IMR-90 (cell line): Measurements from ENCODE around the gene FAM227B. TPM values are rescaled to one million over a fixed set of nuclear protein-coding genes. Genes with fewer than 3 reads are reported as not detected.

Source experiments
- ATAC-seq: fragments of 200-7000 bp; cut with Tn5 transposase; 2 replicates; pipeline ENCODE4 v1.9.1; 2020; ENCODE audit warnings: low read depth, mild to moderate bottlenecking, moderate library complexity
- BruUV-seq: library from RNA; stranded (reverse); fragments of 400-500 nt; replicated peaks from 2 replicates; lab custom pipeline; 2021; lab: Mats Ljungman, UMichigan
- CTCF ChIA-PET: fragments of 300-600 bp; formaldehyde crosslinking; extraction: SDS; loops from one replicate; lab custom pipeline; 2021; ENCODE audit warnings: antibody characterized with exemption; lab: Yijun Ruan, JAX
- POLR2A ChIA-PET: fragments of 300-600 bp; sonication (Branson Sonifier 250); formaldehyde crosslinking; loops from one replicate; lab custom pipeline; 2022; ENCODE audit warnings: antibody characterized with exemption; ENCODE audit not compliant: unreplicated experiment; lab: Charles Lee
- DNase-seq: peaks from one replicate; pipeline ENCODE4 v3.0.0; 2013
- H2AFZ ChIP-seq: replicated peaks from 2 replicates; pipeline ENCODE3; 2013; ENCODE audit warnings: low read length, mild to moderate bottlenecking; ENCODE audit not compliant: poor library complexity
- H2AK5ac ChIP-seq: 2 replicates; pipeline ENCODE4 v1.6.1; 2013; ENCODE audit warnings: low read depth, low read length, inconsistent platforms
- H2AK9ac ChIP-seq: replicated peaks from 2 replicates; pipeline ENCODE3; 2013; ENCODE audit warnings: mild to moderate bottlenecking, low read depth, low read length, moderate library complexity; ENCODE audit not compliant: poor library complexity
- H2BK120ac ChIP-seq: 2 replicates; pipeline ENCODE4 v1.6.1; 2013; ENCODE audit warnings: low read depth, low read length, inconsistent platforms
- H2BK15ac ChIP-seq: 3 replicates; pipeline ENCODE4 v1.6.1; 2013; ENCODE audit warnings: low read depth, low read length, inconsistent platforms
- H2BK20ac ChIP-seq: 2 replicates; pipeline ENCODE4 v1.6.1; 2013; ENCODE audit warnings: low read depth, mild to moderate bottlenecking, inconsistent platforms, low read length, moderate library complexity
- H2BK5ac ChIP-seq: 2 replicates; pipeline ENCODE4 v1.6.1; 2013; ENCODE audit warnings: mild to moderate bottlenecking, low read depth, low read length, inconsistent platforms; ENCODE audit not compliant: poor library complexity, severe bottlenecking
- H3K14ac ChIP-seq: replicated peaks from 2 replicates; pipeline ENCODE4 v1.6.1; 2013; ENCODE audit warnings: low read depth, low read length, inconsistent platforms
- H3K18ac ChIP-seq: 2 replicates; pipeline ENCODE4 v1.6.1; 2013; ENCODE audit warnings: low read depth, low read length, control low read depth
- H3K23ac ChIP-seq: 2 replicates; pipeline ENCODE4 v1.6.1; 2013; ENCODE audit warnings: low read depth, low read length, inconsistent platforms
- H3K27ac ChIP-seq: 2 replicates; pipeline ENCODE4 v1.5.1; 2013; ENCODE audit warnings: mild to moderate bottlenecking, control low read depth, low read length; ENCODE audit not compliant: insufficient read depth
- H3K27me3 ChIP-seq: 2 replicates; pipeline ENCODE4 v1.6.1; 2013; ENCODE audit warnings: low read length; ENCODE audit not compliant: control insufficient read depth, insufficient read depth
- H3K36me3 ChIP-seq: 2 replicates; pipeline ENCODE4 v1.6.1; 2013; ENCODE audit warnings: low read length, mixed read lengths; ENCODE audit not compliant: control insufficient read depth, insufficient read depth
- H3K4ac ChIP-seq: 2 replicates; pipeline ENCODE4 v1.6.1; 2013; ENCODE audit warnings: low read depth, low read length, inconsistent platforms
- H3K4me1 ChIP-seq: 2 replicates; pipeline ENCODE4 v1.6.1; 2013; ENCODE audit warnings: low read length, mixed read lengths; ENCODE audit not compliant: control insufficient read depth, insufficient read depth
- H3K4me2 ChIP-seq: 2 replicates; pipeline ENCODE4 v1.6.1; 2013; ENCODE audit warnings: low read depth, mild to moderate bottlenecking, control low read depth, low read length, moderate library complexity
- H3K4me3 ChIP-seq: 2 replicates; pipeline ENCODE4 v1.5.1; 2013; ENCODE audit warnings: low read depth, mild to moderate bottlenecking, control low read depth, low read length, moderate library complexity; ENCODE audit not compliant: insufficient read depth
- H3K56ac ChIP-seq: 2 replicates; pipeline ENCODE4 v1.6.1; 2013; ENCODE audit warnings: low read length, inconsistent platforms; ENCODE audit not compliant: insufficient read depth; ENCODE audit errors: extremely low read depth
- H3K79me1 ChIP-seq, 2 experiments: 2 replicates each; pipeline ENCODE4 v1.6.1; 2013; ENCODE audit warnings: low read length in 2 of 2, inconsistent platforms in 1 of 2, low read depth in 1 of 2
- H3K9ac ChIP-seq: 2 replicates; pipeline ENCODE4 v1.6.1; 2013; ENCODE audit warnings: low read depth, low read length, control low read depth
- H3K9me1 ChIP-seq: 2 replicates; pipeline ENCODE4 v1.6.1; 2013; ENCODE audit warnings: low read length, inconsistent platforms; ENCODE audit not compliant: insufficient read depth
- H3K9me3 ChIP-seq: 2 replicates; pipeline ENCODE4 v1.6.1; 2013; ENCODE audit warnings: low read length; ENCODE audit not compliant: control insufficient read depth, insufficient read depth
- H4K20me1 ChIP-seq: 2 replicates; pipeline ENCODE4 v1.6.1; 2013; ENCODE audit warnings: low read length, inconsistent platforms; ENCODE audit not compliant: insufficient read depth
- H4K5ac ChIP-seq: 2 replicates; pipeline ENCODE4 v1.6.1; 2013; ENCODE audit warnings: mild to moderate bottlenecking, low read depth, low read length, control low read depth
- H4K8ac ChIP-seq, 2 experiments: 2 replicates each; pipeline ENCODE4 v1.6.1; 2013; ENCODE audit warnings: low read depth in 2 of 2, low read length in 2 of 2, control low read depth in 1 of 2, inconsistent platforms in 1 of 2
- H4K91ac ChIP-seq: 2 replicates; pipeline ENCODE4 v1.6.1; 2013; ENCODE audit warnings: low read depth, low read length, inconsistent platforms; ENCODE audit not compliant: insufficient read depth
- CHD1 ChIP-seq: IDR thresholded peaks from 2 replicates; pipeline ENCODE4 v1.6.1; 2012; ENCODE audit warnings: low read depth, low read length, improper control_type of control experiment
- FOS ChIP-seq: fragments of 150-350 bp; IDR thresholded peaks from 2 replicates; pipeline ENCODE4 v1.6.1; 2016; ENCODE audit warnings: low read depth, low read length
- MAFK ChIP-seq: IDR thresholded peaks from 2 replicates; pipeline ENCODE4 v1.6.1; 2012; ENCODE audit warnings: low read depth, low read length, improper control_type of control experiment
- POLR2A ChIP-seq: IDR thresholded peaks from 2 replicates; pipeline ENCODE4 v1.6.1; 2012; ENCODE audit warnings: mild to moderate bottlenecking, low read depth, low read length
- RAD21 ChIP-seq: IDR thresholded peaks from 2 replicates; pipeline ENCODE4 v1.6.1; 2012; ENCODE audit warnings: low read length, improper control_type of control experiment
- RCOR1 ChIP-seq: IDR thresholded peaks from 2 replicates; pipeline ENCODE4 v1.6.1; 2012; ENCODE audit warnings: mild to moderate bottlenecking, low read length, improper control_type of control experiment; ENCODE audit not compliant: insufficient replicate concordance
- RFX5 ChIP-seq: IDR thresholded peaks from 2 replicates; pipeline ENCODE4 v1.8.0; 2012; ENCODE audit warnings: low read depth, mild to moderate bottlenecking, low read length, moderate library complexity
- SMC3 ChIP-seq: fragments of 150-350 bp; IDR thresholded peaks from 2 replicates; pipeline ENCODE4 v1.6.1; 2016; ENCODE audit warnings: low read depth, mild to moderate bottlenecking, antibody characterized with exemption, low read length, moderate library complexity
- USF2 ChIP-seq: fragments of 150-350 bp; IDR thresholded peaks from 2 replicates; pipeline ENCODE4 v1.6.1; 2017; ENCODE audit warnings: mild to moderate bottlenecking, antibody characterized with exemption, low read length, low read depth
- dilution Hi-C: fragments of 300-500 bp; cut with HindIII; formaldehyde crosslinking; loops from one replicate; pipeline ENCODE4 v1.14.3; 2018; ENCODE audit warnings: low sequenced_read_pairs; ENCODE audit not compliant: unreplicated experiment
- in situ Hi-C: fragments of 300-500 bp; cut with MboI; formaldehyde crosslinking; loops from 3 replicates; pipeline ENCODE4 v1.14.3; 2019; ENCODE audit warnings: low sequenced_read_pairs, inconsistent platforms, mixed read lengths
- intact Hi-C: fragments of 100-400 bp; cut with micrococcal nuclease; formaldehyde crosslinking; loops from 2 replicates; pipeline ENCODE4 v1.10.0; 2022
- polyA plus RNA-seq, 3 experiments: library from polyadenylated mRNA; depleted of rRNA; stranded (reverse); fragments of >200 nt; gene quantifications; 2 replicates each; pipeline ENCODE4 v1.2.3, GENCODE V29; 2012; ENCODE audit warnings: low replicate concordance in 1 of 3
- total RNA-seq: library from RNA; depleted of rRNA; stranded (reverse); fragments of >200 nt; gene quantifications from 2 replicates; pipeline ENCODE4 v1.2.3, GENCODE V29; 2012

Gene FAM227B
- total and polyA plus RNA-seq, 2 of the 4 experiments (the other 2 are of a cell fraction), result 1.8 to 3.0 TPM

- no peaks in the 10 kb centered on the region for H4K20me1 ChIP-seq
- CTCF ChIA-PET, result interaction anchor here (0.7 kb wide), 1 partner anchor 59 kb away, joined by 5 read pairs; no protein-coding TSS in a partner anchor
Measured at GRCh38 chr15:49560045-49560444, 60.6 kb downstream of the FAM227B start.

More at GRCh38 chr15:49560045-49560444, 60.6 kb downstream of the FAM227B start:
- Histone ChIP-seq H2AFZ (no peak overlapping the region), H2BK20ac (no peak overlapping the region), H3K9ac (no peak overlapping the region), H3K56ac (no peak overlapping the region), H3K14ac (no peak overlapping the region), H2AK5ac (no peak overlapping the region), H4K91ac (no peak overlapping the region), H3K27ac (no peak overlapping the region), H3K36me3 (no peaks in the 10 kb centered on the region), H3K23ac (no peak overlapping the region), H3K27me3 (no peaks in the 10 kb centered on the region), H3K9me3 (peaks cover 4% of the 10 kb centered on the region; the same call in 1 of the 2 replicates), H4K5ac (no peak overlapping the region), H2AK9ac (no peak overlapping the region), H3K18ac (no peak overlapping the region), H3K79me1 (no peaks in the 10 kb centered on the region), H3K9me1 (no peaks in the 10 kb centered on the region), H2BK15ac (no peak overlapping the region), H4K8ac (no peak overlapping the region), H2BK5ac (no peak overlapping the region), H3K4me2 (no peak overlapping the region), H3K4me3 (no peak overlapping the region), H3K4me1 (no peaks in the 10 kb centered on the region), H3K4ac (no peak overlapping the region), H2BK120ac (no peak overlapping the region)
- no peak for DNase-seq
- in situ Hi-C loops, result no loop called here
- ATAC-seq, result no peak
- POLR2A ChIA-PET, result no interaction called here
- TF ChIP-seq USF2 (no peak), RAD21 (no peak), SMC3 (no peak), MAFK (no peak), CHD1 (no peak), RFX5 (no peak), POLR2A (no peak), FOS (no peak), RCOR1 (no peak)
- intact Hi-C loops, result no loop called here
- dilution Hi-C loops, result no loop called here
- no TSS peak for BruUV-seq
